Spleen (tissue), 11 donors: Measurements from ENCODE around the gene ATP11C. TPM values are rescaled to one million over a fixed set of nuclear protein-coding genes. Genes with fewer than 3 reads are reported as not detected.

Experiments used
- DNase-seq: peaks from one replicate; pipeline ENCODE4 v3.0.0-alpha.2; 2020
- H3K27ac ChIP-seq, 8 donors: fragments of 200-600 bp; sonication (generic) in 7 of 8; 1 replicate in 4 of 8; 2 replicates in 4 of 8; pipeline versions ENCODE4 v1.5.0 to v1.8.0; 2016 to 2021; ENCODE audit warnings: inconsistent platforms in 4 of 8, mild to moderate bottlenecking in 4 of 8, moderate library complexity in 1 of 8
- H3K27me3 ChIP-seq, 7 donors: fragments of 200-600 bp; sonication (generic) in 6 of 7; replicated peaks in 1 of 7; 1 replicate in 4 of 7; 2 replicates in 3 of 7; pipeline versions ENCODE4 v1.5.0 to v1.8.0; 2016 to 2021; ENCODE audit warnings: inconsistent platforms in 3 of 7, mild to moderate bottlenecking in 1 of 7
- H3K36me3 ChIP-seq, 6 donors: fragments of 200-600 bp; sonication (generic) in 5 of 6; 1 replicate in 4 of 6; 2 replicates in 2 of 6; pipeline versions ENCODE4 v1.5.0 to v1.8.0; 2016 to 2021; ENCODE audit warnings: inconsistent platforms in 2 of 6
- H3K4me1 ChIP-seq, 6 donors: fragments of 200-600 bp; sonication (generic) in 5 of 6; 1 replicate in 3 of 6; 2 replicates in 3 of 6; pipeline versions ENCODE4 v1.5.0 to v1.8.0; 2016 to 2021; ENCODE audit warnings: inconsistent platforms in 3 of 6
- H3K4me3 ChIP-seq, 8 donors: fragments of 200-600 bp; sonication (generic) in 7 of 8; 1 replicate in 4 of 8; 2 replicates in 4 of 8; pipeline versions ENCODE4 v1.5.0 to v1.8.0; 2016 to 2021; ENCODE audit warnings: inconsistent platforms in 4 of 8, mild to moderate bottlenecking in 4 of 8, moderate library complexity in 2 of 8
- H3K9me3 ChIP-seq, 8 donors: fragments of 200-600 bp; sonication (generic) in 7 of 8; 1 replicate in 4 of 8; 2 replicates in 4 of 8; pipeline versions ENCODE4 v1.5.0 to v1.8.0; 2016 to 2021; ENCODE audit warnings: inconsistent platforms in 4 of 8
- POLR2A ChIP-seq, 3 donors: fragments of 450-650 bp; IDR thresholded peaks; one replicate each; pipeline ENCODE4 v1.5.1; 2017; ENCODE audit warnings: antibody characterized with exemption in 3 of 3, mild to moderate bottlenecking in 1 of 3
- POLR2AphosphoS5 ChIP-seq, 3 donors: sonication (generic); formaldehyde crosslinking; IDR thresholded peaks; one replicate each; pipeline ENCODE4 v1.5.1; 2017; ENCODE audit warnings: antibody characterized with exemption in 3 of 3
- WGBS, 5 donors: extraction: QIAGEN DNeasy Blood & Tissue Kit in 3 of 5; methylation state at CpG; one replicate each; pipeline versions ENCODE4 v1.1.5 to v1.1.7; 2013 to 2018; 5-methylcytosine and 5-hydroxymethylcytosine counted together
- intact Hi-C: fragments of 100-400 bp; cut with DNase I; formaldehyde crosslinking; loops from one replicate; pipeline ENCODE4 v1.15.0; 2023; ENCODE audit warnings: low total_unique reads
- polyA plus RNA-seq, 3 donors: library from polyadenylated mRNA; stranded (reverse); fragments of 200-250 nt; gene quantifications; one replicate each; pipeline ENCODE4 v1.2.1, GENCODE V29; 2013
- total RNA-seq, 7 donors: library from RNA; depleted of rRNA in 3 of 7; stranded (reverse); fragments of >200 nt in 3 of 7; fragmentation: NEBNext Ultra II Directional in 4 of 7; extraction: Animal tissue kit (Norgen Biotek cat#: 25700) in 4 of 7; gene quantifications; one replicate each; pipeline versions ENCODE4 v1.1.0 to v1.2.1, GENCODE V29; 2016 to 2021
- TF ChIP-seq, protein P1 (sequence below), 11 experiments: fragments of 200-600 bp in 7 of 11; fragments of 450-650 bp in 4 of 11; sonication (generic) in 4 of 11; IDR thresholded peaks in 8 of 11; conservative IDR thresholded peaks in 3 of 11; 1 replicate in 7 of 11; 2 replicates in 4 of 11; pipeline versions ENCODE4 v1.4.0 to v1.8.0; 2016 to 2021; ENCODE audit warnings: antibody characterized with exemption in 11 of 11, inconsistent platforms in 4 of 11, mild to moderate bottlenecking in 1 of 11
- donor health status: healthy with polysubstance abuse.
- donor health status: DM: no; HTN: no; CAD: no; lungs with moderate emphysema.
- donor health status: DM: no; HTN: no; CAD: no.
- donor health status: Bipolar disorder and iron deficiency.
- donor health status: healthy.
- donor health status: DM: no; HTN: no; CAD: no.
- donor health status: DM: yes; HTN: yes; CAD: no.

ATP11C gene
- total and polyA plus RNA-seq, 10 donors, result 6.0 to 52.2 (median 28.8) TPM

DNA sequence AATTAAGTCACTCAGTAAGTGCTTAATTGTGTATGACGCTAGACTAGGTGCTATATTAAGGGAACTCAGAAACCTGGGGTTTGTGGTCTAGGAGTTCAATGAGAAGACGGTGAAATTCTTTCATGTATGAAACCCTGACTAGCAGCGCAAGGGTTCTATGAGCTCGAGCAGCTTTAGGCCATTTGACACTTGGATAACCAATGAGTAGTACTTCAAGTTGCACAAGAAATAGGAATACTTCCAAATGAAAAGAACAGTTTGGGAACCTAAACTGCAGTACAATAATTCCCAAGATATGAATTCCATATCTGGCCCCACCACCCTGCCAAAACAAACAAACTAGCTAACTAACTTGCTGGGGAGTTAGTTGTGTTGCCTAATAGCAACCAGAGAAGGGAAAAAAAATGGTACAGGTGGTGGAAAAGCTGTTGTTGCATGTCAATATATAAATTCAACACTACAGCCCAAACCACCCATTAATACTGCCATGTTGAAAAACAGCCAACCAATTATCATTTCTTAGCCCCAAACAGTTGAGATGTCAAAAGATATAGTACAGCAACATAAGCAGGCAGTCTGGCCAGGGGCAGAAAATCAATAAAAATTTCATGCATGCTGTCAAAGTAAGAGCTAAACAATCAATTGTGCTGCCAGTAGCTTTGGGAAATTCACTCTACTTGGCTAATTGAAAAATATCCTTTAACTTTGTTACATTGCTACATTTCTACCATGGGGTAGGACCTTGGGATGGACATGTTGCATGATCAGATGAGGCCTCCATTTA lies 170.3 kb downstream of the ATP11C start:
- intact Hi-C loops, result no loop called here
- TF ChIP-seq, protein P1, sequence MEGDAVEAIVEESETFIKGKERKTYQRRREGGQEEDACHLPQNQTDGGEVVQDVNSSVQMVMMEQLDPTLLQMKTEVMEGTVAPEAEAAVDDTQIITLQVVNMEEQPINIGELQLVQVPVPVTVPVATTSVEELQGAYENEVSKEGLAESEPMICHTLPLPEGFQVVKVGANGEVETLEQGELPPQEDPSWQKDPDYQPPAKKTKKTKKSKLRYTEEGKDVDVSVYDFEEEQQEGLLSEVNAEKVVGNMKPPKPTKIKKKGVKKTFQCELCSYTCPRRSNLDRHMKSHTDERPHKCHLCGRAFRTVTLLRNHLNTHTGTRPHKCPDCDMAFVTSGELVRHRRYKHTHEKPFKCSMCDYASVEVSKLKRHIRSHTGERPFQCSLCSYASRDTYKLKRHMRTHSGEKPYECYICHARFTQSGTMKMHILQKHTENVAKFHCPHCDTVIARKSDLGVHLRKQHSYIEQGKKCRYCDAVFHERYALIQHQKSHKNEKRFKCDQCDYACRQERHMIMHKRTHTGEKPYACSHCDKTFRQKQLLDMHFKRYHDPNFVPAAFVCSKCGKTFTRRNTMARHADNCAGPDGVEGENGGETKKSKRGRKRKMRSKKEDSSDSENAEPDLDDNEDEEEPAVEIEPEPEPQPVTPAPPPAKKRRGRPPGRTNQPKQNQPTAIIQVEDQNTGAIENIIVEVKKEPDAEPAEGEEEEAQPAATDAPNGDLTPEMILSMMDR (IDR thresholded peaks at IDR 0.05 in 8 of 11, conservative IDR thresholded peaks at IDR 0.05 in 3 of 11), result no peak
- no peak for TF ChIP-seq POLR2A (IDR thresholded peaks at IDR 0.05)
- no peak for TF ChIP-seq POLR2AphosphoS5 (IDR thresholded peaks at IDR 0.05)
- H3K36me3 ChIP-seq, result peaks cover 0 to 51% (median 0%) of the 10 kb centered on the region in 6 donors
- 63 to 79% (median 78%) methylated on average over 4 of the region's 4 CpGs for WGBS, 5 donors
- H3K9me3 ChIP-seq, result no peaks in the 10 kb centered on the region
- H3K4me1 ChIP-seq, result peaks cover 0 to 7% (median 0%) of the 10 kb centered on the region in 6 donors
- no peak overlapping the region for H3K27ac ChIP-seq
- no peak overlapping the region for H3K4me3 ChIP-seq
- DNase-seq, result no peak
- no peaks in the 10 kb centered on the region for H3K27me3 ChIP-seq

DNA sequence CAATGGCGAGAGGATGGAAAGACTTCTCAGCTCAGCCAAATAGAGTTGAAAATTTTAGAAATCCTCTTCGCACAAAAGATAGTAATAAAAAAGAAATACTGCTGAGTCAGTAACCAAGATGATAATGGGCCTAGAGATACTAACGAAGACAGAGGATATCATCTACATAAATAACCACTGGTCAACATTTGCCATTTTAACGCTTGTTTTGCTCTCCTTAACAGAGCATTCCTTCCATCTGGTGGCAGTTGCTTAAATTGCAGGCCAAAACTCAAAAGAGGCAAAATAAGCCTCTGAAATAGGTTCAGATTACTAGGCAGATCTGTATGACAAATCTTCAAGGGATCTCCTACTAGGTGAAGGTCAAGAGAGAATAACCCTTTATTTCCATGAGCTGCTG lies 173.2 kb downstream of the ATP11C start:
- DNase-seq, result no peak
- 60 to 95% (median 70%) methylated on average over 4 of the region's 4 CpGs for WGBS, 5 donors

DNA sequence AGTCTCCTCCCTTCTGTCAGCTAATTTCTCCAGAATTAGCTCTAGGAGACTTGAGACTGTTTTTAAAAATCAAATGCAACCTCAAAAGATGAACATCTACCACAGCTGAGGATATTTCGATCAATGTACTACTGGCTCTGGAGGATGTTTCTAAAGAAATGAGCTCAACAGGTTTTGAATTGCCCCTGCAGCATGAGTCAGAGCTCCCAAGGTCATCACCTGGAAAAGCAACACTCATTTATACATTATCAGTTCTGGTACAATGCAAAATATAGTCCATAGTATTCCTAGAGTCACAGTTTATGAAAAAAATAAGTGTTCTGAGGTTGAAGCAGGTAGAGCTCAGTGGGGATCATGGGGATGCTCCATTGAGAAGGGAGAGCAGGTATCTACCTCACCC lies 174.0 kb downstream of the ATP11C start:
- no peak overlapping the region for H3K27ac ChIP-seq
- intact Hi-C loops, result no loop called here
- WGBS, 5 donors, result 75 to 91% (median 81%) methylated on average over 1 of the region's 1 CpG
- H3K4me1 ChIP-seq, result no peaks in the 10 kb centered on the region
- no peak for DNase-seq
- no peak overlapping the region for H3K4me3 ChIP-seq
- no peaks in the 10 kb centered on the region for H3K27me3 ChIP-seq
- no peak for TF ChIP-seq POLR2AphosphoS5 (IDR thresholded peaks at IDR 0.05)
- peaks cover 0 to 21% (median 19%) of the 10 kb centered on the region in 8 donors for H3K9me3 ChIP-seq
- peaks cover 0 to 51% (median 5%) of the 10 kb centered on the region in 6 donors for H3K36me3 ChIP-seq

More for the DNA sequence above, 173.2 kb downstream of the ATP11C start:
- Histone ChIP-seq H3K27me3 (no peaks in the 10 kb centered on the region), H3K4me3 (no peak overlapping the region), H3K36me3 (peaks cover 0 to 53% (median 3%) of the 10 kb centered on the region in 6 donors), H3K4me1 (no peaks in the 10 kb centered on the region), H3K9me3 (peaks cover 0 to 12% (median 11%) of the 10 kb centered on the region in 8 donors), H3K27ac (no peak overlapping the region)
- intact Hi-C loops, result no loop called here
- TF ChIP-seq, protein P1 (IDR thresholded peaks at IDR 0.05 in 8 of 11, conservative IDR thresholded peaks at IDR 0.05 in 3 of 11), result peak in 5 of 11 experiments; percentile 15 to 29 (median 21)
- no peak for TF ChIP-seq POLR2A (IDR thresholded peaks at IDR 0.05)
- no peak for TF ChIP-seq POLR2AphosphoS5 (IDR thresholded peaks at IDR 0.05)

DNA sequence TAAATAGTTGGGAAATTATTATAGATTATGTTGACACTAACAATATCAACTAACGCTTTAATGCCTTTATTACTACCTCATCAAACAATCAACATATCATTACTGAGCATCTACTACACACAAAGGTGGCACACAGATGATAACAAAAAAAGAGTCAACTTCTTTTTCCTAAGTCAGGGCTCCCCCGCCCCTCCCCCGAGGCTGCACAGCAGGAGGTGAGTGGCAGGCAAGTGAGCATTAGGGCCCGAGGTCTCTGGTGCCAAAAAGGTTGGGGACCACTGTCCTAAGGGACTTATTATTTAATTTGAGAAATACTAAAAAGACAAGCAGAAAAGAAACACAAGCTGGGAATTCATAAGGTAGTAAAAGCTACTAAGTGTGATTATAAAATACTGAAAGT lies 174.6 kb downstream of the ATP11C start:
- 72 to 97% (median 91%) methylated on average over 4 of the region's 4 CpGs for WGBS, 5 donors
- intact Hi-C loops, result no loop called here
- Histone ChIP-seq H3K4me1 (no peaks in the 10 kb centered on the region), H3K27ac (no peak overlapping the region), H3K9me3 (peaks cover 0 to 26% (median 19%) of the 10 kb centered on the region in 8 donors), H3K4me3 (no peak overlapping the region), H3K36me3 (peaks cover 0 to 48% (median 5%) of the 10 kb centered on the region in 6 donors), H3K27me3 (no peaks in the 10 kb centered on the region)
- no peak for DNase-seq
- TF ChIP-seq, protein P1 (IDR thresholded peaks at IDR 0.05 in 8 of 11, conservative IDR thresholded peaks at IDR 0.05 in 3 of 11), result no peak
- TF ChIP-seq POLR2AphosphoS5 (IDR thresholded peaks at IDR 0.05), result no peak
- TF ChIP-seq POLR2A (IDR thresholded peaks at IDR 0.05), result no peak
